NCI-H146 treated with DMSO at 0.1 percent for 48 hours (cell line): ENCODE data around the gene KLK12.

ENCODE experiments used
- DNase-seq: peaks from one replicate; lab custom pipeline; 2025; ENCODE audit not compliant: unreplicated experiment; lab: John Stamatoyannopoulos, UW

Gene KLK12, protein sequence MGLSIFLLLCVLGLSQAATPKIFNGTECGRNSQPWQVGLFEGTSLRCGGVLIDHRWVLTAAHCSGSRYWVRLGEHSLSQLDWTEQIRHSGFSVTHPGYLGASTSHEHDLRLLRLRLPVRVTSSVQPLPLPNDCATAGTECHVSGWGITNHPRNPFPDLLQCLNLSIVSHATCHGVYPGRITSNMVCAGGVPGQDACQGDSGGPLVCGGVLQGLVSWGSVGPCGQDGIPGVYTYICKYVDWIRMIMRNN

DNA sequence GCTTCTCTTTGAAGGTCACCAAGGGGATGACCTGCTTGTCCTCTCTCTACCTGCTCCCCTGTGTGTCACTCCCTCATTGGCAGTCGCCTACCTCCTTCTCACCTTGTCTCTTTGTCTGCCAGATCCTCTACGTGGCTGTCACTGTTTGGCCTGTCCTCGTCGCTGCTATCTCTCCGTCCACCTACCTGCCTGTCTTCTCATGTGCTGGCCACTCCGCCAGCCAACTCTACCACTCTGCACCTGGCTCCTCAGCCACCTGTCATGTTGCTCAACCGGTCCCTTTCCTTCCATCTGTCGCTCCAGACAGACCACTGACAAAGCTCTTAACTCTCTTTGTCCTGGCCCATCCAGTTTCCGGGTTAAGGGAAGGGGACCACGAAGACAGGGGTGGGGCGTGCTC, at the start of gene KLK12:
Gene KLK12, minus strand, starts transcription at position 299 of the 400 bp plus-strand sequence. CDS start 381 bp downstream, outside the sequence.
- no peak for DNase-seq

DNA sequence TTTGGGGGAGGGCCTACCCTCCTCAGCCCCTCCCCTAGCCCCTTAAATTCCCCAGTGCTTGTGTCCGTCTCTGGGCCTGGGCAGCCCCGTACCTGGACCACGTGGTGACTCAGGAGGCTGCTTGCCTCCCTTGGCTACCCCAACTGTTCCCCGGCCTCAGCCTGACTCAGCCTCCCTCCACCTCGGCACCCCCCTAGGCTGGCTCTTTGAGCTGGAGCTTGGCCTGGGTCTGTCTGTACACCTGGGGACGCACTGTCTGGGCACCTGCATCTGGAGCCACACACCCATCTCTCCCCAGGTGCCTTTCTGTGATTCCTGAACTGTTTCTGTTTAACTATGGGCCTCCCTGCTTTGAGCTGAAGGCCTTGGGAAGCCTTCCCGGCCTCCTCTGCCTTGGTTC, 49.7 kb upstream of the KLK12 start:
- no peak for DNase-seq

DNA sequence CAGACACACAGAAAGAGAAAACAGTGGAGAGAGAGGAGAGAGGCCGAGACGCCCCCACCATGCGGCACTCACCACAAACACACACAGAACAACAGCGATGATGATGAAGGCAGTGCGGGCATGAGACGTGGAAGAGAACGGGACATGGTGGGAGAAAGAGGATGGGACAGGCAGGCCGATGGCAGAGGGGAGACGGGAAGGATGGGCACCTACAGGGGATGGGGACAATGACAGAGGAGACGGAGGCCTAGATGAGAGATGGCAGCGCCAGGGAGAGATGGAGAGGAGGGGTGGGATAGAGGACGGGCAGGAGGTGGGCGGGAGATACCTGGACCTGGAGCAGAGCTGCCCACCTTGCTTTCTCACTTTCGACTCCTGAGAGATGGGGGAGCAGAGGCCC, 49.0 kb upstream of the KLK12 start:
- no peak for DNase-seq

DNA sequence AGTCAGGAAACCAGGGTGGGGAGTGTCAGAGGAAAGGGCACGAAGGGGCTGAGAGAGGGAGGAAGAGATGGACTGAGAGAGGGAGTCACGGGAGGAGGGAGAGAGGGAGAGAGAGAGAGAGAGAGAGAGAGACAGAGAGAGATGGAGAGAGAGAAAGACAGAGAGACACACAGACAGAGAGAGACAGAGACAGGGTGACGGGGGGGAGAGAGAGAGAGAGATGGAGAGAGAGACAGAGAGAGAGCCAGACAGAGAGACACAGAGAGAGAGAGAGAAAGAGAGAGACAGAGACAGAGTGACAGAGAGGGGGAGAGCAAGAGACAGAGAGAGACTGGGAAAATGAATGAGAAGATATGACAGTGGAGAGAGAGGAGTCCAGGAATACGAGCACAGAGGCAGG, 48.4 kb upstream of the KLK12 start:
- DNase-seq = no peak

DNA sequence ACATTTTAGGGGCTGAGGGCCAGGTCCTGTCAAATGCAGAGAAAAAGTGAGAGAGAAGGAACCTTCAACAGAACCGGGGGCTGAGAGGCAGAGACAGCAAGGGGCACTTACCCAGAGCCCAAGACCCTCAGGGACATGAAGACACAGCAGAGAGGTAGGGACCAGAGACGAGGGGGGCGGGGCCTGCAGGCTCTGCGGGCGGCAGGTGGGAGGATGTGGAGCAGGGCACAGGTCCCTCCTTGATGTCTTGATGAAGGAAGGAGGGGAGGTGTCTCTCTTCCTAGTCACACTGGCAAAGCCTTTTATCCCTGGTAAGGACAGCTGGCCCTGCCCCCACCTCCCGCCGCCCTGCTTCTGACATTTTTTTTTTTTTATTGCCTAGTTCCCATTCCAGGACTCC, 47.8 kb upstream of the KLK12 start, which contains the start of gene KLK14:
Gene KLK14, minus strand, starts transcription at position 277 of the 400 bp plus-strand sequence. Its CDS starts 273 bp downstream, at position 4.
- no peak for DNase-seq

DNA sequence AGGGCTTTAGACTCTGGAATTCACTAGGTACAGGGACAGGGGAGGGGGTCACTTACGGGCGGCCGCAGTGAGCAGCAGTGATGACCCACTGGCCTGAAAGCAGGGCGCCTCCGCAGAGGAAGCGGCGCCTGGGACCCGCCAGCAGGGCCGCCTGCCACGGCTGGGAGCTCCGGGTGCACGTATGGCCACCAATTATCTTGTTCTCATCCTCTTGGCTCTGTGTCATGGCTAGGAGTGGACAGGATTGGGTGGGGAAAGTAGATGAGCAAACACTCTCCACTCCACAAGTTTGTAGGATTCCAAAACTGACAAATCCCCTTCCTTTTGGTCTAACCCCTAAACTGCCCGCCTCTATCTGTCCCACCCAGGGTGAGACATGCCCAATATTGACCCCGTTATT, 46.7 kb upstream of the KLK12 start:
- DNase-seq = no peak

DNA sequence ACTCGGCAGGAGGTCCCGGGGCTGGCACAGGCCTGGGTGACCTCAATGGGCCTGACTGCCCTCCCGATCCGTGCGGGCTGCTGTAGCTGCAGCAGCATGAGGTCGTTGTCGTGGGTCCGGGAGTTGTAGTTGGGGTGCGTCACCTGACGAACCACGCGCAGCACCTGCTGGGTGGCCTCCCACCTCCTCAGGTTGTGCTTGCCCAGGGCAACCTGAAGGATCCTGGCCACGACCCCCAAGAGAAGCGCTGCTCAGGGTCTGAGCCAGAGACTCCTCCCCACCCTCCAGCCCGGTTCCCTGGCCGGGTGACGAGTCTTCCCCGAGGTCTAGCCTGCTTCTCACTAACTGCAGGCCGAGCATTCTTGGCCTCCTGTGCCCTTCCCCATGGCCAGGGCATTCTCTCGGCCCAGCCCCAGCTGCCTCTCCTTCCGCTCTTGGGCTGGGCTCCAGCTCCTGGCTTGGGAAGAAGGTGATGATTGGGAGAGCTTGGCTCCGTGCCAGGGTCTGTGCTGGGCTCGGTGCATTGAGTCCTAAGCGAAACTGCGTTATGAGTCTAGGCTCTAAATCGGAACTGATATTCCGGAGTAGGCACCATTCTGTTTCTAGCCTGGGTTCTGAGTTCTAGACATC, 44.8 kb upstream of the KLK12 start:
- no peak for DNase-seq

DNA sequence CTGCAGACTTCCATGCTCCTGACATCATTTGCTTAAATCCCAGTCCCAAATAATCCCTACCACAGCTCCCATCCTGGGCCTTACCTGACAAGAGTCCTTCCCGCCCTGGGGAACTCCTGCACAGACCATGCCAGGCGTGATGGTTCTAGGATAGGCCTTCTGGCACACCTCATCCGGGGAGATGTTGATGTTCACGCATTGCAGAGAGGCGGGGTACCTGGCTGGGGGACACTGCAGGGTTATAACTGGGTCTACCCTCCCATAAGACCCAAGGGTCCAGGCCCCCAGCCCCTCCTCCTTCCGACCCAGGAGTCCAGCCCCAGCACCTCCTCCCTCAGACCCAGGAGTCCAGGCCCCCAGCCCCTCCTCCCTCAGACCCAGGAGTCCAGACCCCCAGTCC, 43.9 kb upstream of the KLK12 start:
- no peak for DNase-seq

DNA sequence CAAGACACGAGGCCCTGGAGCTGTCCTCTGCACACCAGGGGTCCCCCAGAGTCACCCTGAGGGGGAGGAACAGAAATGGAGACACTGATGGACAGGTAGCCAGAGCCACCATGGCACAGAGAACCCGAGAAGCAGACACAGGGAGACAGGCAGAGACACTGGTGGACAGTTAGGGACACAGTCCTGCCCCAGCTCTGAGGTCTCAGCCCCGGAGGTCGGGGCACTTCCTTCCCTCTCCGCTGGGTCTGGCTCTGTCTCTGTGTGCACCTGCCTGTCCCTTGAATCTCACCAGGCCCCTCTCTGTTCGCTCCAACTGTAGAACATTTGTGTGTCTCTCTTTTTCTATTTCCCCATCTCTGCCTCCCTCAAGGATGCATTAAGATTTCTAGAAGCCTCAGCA, 43.3 kb upstream of the KLK12 start:
- DNase-seq = no peak

DNA sequence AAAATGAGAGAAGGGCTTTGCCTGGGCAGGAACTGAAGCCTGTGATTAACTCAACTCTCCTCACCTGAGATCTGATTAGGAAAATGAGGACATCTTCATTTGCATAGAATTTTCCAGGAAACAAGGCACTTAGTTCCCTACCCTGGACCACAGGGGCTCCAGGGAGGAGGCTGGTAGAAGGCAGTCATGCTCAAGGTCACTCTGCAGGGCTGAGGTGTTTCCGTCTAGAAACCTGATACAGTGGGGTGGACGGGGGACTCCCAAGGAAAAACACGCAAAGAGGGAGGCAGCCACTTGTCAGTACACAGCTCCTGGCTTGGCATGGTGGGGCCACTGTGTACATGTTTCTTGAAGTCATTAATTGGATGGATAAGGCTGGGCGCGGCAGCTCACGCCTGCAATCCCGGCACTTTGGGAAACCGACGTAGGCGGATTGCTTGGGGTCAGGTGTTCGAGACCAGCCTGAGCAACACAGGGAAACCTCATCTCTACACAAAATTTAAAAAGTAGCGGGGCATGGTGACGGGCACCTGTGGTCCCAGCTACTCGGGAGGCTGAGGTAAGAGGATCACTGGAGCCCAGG, 41.9 kb upstream of the KLK12 start:
- no peak for DNase-seq

DNA sequence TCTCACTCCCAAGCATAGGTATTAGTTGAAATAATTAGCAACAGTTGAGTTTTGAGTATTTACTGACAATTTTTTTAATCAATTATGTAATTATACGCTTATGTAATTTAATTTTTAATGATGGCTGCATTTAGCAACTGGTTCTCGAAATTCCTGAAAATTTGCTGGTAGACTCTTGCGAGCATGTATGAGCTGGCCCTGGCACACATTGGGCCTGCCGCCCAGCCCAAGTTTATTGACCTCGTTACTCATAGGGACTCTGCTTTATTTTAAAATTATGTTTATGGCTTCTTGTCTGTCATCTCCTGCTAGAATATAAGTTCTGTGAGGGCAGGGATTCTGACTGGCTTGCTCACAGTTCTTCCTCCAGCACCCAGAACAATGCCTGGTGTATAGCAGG, 41.2 kb upstream of the KLK12 start:
- DNase-seq = no peak

DNA sequence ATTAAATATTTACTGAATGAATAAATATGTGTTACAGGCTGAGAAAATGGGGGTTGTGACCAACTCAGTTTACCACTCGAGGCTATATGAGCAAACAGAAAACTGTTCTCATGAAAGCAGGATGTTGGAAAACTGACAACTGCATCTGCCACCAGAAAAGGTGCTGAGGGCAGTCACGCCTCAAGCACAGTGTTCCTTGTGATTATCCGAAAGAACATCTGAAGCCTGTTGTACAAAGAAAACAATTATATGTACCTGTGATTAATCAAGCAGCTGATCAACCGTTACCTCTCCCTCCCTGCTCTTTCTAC, 36.2 kb upstream of the KLK12 start:
- peak; percentile 55 for DNase-seq

DNA sequence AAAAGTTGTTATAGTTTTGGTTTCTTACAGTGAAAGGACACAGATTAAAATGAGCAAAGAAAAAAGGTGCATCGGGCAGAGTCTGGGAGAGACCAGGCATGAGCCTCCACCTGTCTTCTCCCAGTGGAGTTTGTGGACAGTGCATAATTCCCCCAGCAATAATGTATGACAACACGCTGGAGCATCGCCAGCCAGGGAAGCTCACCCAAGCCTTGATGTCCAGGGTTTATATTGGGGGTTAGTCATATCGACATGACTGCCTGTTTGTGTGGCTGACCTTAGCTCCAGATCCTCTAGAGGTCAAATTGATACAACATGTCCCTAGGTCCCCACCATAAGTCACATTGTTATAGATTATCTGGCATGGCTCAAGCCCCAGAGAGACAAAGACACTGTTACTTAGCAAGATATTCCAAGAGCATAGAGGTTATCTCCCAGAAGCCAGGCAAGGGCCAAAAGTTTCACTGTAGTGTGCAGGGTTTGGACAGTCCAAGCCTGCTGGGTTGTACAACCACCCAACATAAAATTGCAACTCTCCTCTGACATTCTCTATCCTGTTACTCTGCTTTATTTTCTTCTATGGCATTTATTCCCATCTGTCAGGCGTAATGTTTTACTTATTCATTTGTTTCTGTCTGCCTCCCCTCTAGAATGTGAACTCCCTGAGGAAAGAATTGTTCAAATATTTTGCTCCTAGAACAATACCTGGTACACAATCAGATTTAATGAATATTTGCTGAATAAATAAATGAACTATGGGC, 35.7 kb upstream of the KLK12 start:
- peak; percentile 55 for DNase-seq

DNA sequence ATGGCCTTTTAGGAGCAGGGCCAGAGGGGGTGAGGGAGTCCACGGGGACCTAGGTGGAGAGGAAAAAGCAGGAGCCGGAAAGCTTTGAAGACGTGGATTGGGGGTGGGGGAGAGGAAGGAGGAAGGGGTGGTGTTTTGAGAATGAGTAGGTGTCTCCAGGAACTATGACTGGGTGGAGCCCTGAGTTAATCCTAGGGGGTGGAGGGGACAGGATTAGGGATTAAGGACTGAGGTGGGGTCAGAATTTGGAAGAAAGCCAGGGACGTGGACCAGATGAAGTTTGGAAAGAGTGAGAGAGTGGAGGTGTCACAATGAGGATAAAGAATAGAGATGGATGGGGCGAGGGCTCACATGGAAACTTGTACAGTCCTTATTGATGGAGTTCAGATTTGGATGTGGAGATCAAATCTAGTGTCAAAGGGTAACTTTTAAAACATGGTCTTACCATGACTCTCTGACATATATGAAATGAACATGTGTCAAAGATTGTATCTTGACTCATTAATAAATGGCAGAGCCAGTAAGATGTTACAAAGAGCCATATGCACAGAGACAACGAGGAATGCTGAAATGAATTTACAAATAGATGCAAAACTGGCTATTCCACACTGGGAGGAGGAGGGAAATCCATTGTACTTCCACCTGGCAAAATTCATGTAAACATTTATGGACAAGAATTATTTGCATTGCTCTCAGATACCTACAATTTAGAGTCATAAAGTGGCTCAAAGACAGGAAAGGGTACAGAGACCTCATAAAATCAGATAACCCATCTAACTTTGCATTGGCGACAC, 31.8 kb upstream of the KLK12 start:
- no peak for DNase-seq

DNA sequence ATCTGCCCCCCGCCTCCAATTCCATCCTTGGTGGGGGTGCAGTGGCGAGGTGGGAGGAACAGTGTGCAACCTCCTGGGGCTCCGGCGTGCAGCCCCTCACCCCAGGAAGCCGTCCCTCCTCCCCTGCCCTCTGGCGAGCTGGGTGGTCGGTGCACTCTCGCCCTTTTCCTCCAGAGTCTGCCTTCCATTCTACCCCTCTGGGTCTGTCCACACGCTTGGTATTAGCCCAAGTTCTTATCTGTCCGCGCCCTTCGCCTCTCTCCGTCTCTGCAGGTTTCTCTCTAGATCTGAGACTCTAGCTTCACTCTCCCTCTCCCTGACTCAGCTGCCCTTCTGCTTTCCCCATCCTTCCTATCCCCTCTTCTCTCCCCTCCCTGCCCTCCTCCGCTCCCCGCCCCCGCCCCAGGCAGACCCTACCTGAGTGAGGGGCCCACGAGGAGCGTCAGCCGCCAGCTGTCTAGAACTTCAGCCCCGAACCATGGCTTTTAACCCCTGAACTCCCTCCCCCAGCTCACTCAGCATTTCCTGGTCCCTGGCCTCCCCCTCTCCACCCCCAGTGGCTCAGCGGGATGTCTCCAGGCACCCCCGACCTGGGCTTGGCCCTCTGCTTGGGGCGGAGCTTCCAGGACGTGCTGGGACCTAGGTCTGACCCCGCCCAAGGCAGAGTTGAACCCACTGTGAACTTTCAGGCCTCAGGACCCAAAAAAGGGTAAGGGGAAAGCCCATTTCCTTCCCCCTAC, 30.6 kb upstream of the KLK12 start:
- no peak for DNase-seq

DNA sequence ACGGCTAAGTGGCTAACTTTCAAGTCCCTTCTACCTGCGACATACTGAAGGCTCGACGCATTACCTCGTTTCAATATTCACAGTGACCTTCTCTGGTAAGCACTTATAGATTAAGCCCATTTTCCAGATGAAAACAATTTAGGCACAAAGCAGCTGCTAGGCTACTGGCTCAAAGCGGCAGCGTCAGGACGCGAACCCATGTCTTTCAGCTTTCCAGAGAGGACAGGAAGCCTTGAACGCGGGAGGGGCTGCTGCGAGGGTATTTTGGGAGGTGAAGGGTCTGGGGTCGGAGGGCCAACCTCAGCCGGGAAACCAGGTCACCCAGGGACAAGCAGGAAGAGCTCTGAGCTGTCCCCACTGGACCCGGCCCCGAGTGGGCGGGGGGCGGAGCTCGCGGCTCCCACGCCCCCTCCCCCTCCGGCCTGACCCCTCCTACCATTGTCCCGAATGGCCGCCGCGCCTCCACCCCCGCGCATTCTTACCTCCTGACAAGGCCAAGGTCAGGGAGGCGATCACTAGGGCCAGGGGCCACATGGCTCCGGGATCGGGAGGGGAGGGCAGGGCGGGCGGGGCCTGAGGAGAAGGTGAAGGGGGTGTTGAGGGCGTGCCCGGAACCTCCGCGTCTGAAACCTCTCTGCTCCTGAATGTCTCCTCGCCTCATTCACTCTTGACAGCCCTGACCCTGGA, 29.9 kb upstream of the KLK12 start, which contains the start of gene KLK13:
Gene KLK13, minus strand, starts transcription at position 559 of the 687 bp plus-strand sequence. Its CDS starts 25 bp downstream, at position 534.
- no peak for DNase-seq

DNA sequence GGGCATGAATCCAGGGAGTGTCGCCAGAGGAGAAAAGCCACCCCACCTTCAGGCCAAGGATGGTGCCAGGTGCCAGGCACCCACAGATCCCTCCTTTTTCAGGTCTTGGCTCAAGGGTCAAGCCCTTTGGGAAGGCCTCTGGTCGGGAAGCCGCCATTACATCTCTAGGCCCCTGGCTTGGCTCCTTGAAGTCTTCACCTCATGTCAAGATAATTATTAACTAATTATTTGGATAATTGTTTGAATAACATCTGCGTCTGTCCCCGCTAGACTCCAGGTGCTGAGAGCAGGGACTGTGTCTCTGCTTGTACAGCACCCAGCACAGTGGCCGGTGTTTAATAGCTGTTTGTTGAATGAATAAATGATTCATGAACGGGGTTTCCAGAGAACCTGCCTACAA, 28.9 kb upstream of the KLK12 start:
- no peak for DNase-seq

DNA sequence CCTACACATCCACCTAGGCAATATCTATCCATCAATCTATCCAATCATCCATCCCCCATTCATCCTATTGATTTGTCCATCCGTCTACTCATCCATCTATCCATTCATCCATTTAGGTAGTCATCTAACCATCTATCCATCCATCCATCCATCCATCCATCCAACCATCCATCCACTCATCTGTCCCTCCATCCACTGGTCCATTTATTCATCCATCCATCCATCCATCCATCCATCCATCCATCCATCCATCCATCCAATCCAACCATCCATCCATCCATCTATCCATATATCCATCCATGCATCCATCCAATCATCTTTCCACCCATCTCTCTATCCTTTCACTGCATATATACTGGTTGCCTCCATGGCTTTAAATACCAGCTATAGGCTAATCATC, 26.2 kb upstream of the KLK12 start:
- no peak for DNase-seq

DNA sequence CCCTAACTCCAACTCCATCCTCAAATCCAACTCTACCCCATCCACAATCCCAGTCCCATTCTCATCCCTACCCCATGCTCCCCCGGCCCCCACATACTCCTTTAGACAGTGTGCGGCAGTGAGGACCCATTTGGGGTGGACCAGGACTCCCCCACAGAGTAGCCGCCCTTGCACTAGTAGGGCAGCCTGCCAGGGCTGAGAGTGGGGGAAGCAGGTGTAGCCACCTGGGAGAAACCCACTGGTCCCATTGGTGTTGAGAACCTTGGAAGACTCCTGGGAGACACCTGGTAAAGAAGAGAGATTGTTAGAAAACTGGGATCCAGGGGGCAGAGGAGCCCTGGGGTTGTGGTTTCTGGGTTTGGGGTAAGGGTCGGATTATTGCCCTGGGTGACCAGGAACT, 25.5 kb upstream of the KLK12 start:
- DNase-seq = no peak

DNA sequence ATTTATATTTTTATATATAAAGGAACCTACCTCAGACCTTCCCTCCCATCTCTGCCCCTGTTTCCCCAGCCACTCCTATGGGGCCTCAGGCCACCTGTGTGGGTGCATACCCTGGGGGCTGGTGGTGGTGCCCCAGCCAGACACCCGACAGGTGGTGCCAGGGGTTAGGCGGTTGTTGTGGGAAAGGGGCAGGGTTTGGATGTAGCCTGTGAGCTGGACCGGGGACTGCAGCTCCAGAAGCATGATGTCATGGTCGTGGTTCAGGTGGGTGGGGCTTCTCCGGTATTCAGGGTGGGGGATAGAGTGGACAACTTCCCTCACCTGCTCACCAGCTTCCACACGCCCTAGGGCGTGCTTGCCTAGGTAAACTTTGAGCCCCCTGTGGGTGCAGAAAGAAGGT, 24.9 kb upstream of the KLK12 start:
- DNase-seq = no peak
